Hepatocyte (in vitro differentiated cells): ENCODE results near the gene GRB10. TPM values are rescaled to one million over a fixed set of nuclear protein-coding genes. Genes with fewer than 3 reads are reported as not detected.
A peak's percentile ranks its signal among the peaks of the same experiment; 100 is the strongest.

ENCODE experiments used
- DNase-seq: peaks from one replicate; pipeline ENCODE4 v3.0.0-alpha.2; 2016; ENCODE audit warnings: low spot score
- H2AFZ ChIP-seq: fragments of 200-600 bp; sonication (generic); 2 replicates; pipeline ENCODE4 v1.6.0; 2016; ENCODE audit warnings: antibody characterized with exemption, mild to moderate bottlenecking
- H3K27ac ChIP-seq: fragments of 200-600 bp; sonication (generic); 2 replicates; pipeline ENCODE4 v1.5.1; 2016; ENCODE audit warnings: mild to moderate bottlenecking
- H3K27me3 ChIP-seq: fragments of 200-600 bp; sonication (generic); 2 replicates; pipeline ENCODE4 v1.6.1; 2016
- H3K36me3 ChIP-seq: fragments of 200-600 bp; sonication (generic); replicated peaks from 2 replicates; pipeline ENCODE4 v1.5.1; 2016; ENCODE audit warnings: low read depth; ENCODE audit not compliant: insufficient read depth
- H3K4me1 ChIP-seq: fragments of 200-600 bp; sonication (generic); 2 replicates; pipeline ENCODE4 v1.5.1; 2016; ENCODE audit warnings: mild to moderate bottlenecking, moderate library complexity; ENCODE audit not compliant: insufficient read depth
- H3K4me2 ChIP-seq: fragments of 200-600 bp; sonication (generic); 2 replicates; pipeline ENCODE4 v1.6.0; 2016
- H3K4me3 ChIP-seq: fragments of 200-600 bp; sonication (generic); 2 replicates; pipeline ENCODE4 v1.5.1; 2016; ENCODE audit warnings: mild to moderate bottlenecking
- H3K79me2 ChIP-seq: fragments of 200-600 bp; sonication (generic); 2 replicates; pipeline ENCODE4 v1.6.0; 2017; ENCODE audit warnings: mild to moderate bottlenecking
- H3K9me2 ChIP-seq: fragments of 200-600 bp; sonication (generic); replicated peaks from 2 replicates; pipeline ENCODE4 v1.6.0; 2017; ENCODE audit warnings: mild to moderate bottlenecking; ENCODE audit not compliant: insufficient read depth
- H3K9me3 ChIP-seq: fragments of 200-600 bp; sonication (generic); 2 replicates; pipeline ENCODE4 v1.5.1; 2016; ENCODE audit warnings: low read depth, mild to moderate bottlenecking
- H4K20me1 ChIP-seq: fragments of 200-600 bp; sonication (generic); 2 replicates; pipeline ENCODE4 v1.6.0; 2016; ENCODE audit warnings: mild to moderate bottlenecking; ENCODE audit not compliant: insufficient read depth, poor library complexity, severe bottlenecking
- CTCF ChIP-seq: fragments of 200-600 bp; sonication (generic); IDR thresholded peaks from 2 replicates; pipeline ENCODE4 v1.5.1; 2016; ENCODE audit warnings: antibody characterized with exemption, mild to moderate bottlenecking; ENCODE audit not compliant: poor library complexity
- EZH2 ChIP-seq: fragments of 200-600 bp; sonication (generic); IDR thresholded peaks from 2 replicates; pipeline ENCODE4 v1.6.1; 2016; ENCODE audit warnings: antibody characterized with exemption, mild to moderate bottlenecking, borderline replicate concordance
- EZH2phosphoT487 ChIP-seq: fragments of 200-600 bp; sonication (generic); IDR thresholded peaks from one replicate; pipeline ENCODE4 v1.6.1; 2018; ENCODE audit warnings: antibody characterized with exemption, mild to moderate bottlenecking, low read depth, moderate library complexity; ENCODE audit not compliant: unreplicated experiment, severe bottlenecking
- WGBS: methylation state at CpG from one replicate; pipeline ENCODE4 v1.1.6; 2016; ENCODE audit warnings: low lambda C conversion rate; ENCODE audit errors: missing lambda C conversion rate; 5-methylcytosine and 5-hydroxymethylcytosine counted together
- polyA plus RNA-seq: library from polyadenylated mRNA; unstranded; fragments of >200 nt; fragmentation: Nextera tagmentation; extraction: Ambion mirVana; gene quantifications from 2 replicates; pipeline ENCODE4 v1.2.1, GENCODE V29; 2016
- total RNA-seq: library from RNA; depleted of rRNA; stranded (reverse); fragments of >200 nt; gene quantifications from 2 replicates; pipeline ENCODE4 v1.2.3, GENCODE V29; 2014

The GRB10 gene
- total and polyA plus RNA-seq, 2 experiments from 2014 or later: 47.6 to 65.9 TPM

- Histone ChIP-seq H3K4me2 (no peak overlapping the region), H3K9me3 (no peaks in the 10 kb centered on the region), H3K9me2 (no peaks in the 10 kb centered on the region), H3K36me3 (no peaks in the 10 kb centered on the region), H3K4me1 (no peaks in the 10 kb centered on the region), H3K27me3 (no peaks in the 10 kb centered on the region), H3K79me2 (no peaks in the 10 kb centered on the region), H4K20me1 (no peaks in the 10 kb centered on the region), H2AFZ (no peak overlapping the region), H3K4me3 (no peak overlapping the region), H3K27ac (no peak overlapping the region)
- TF ChIP-seq CTCF (no peak), EZH2 (no peak), EZH2phosphoT487 (no peak)
- DNase-seq: no peak
- 87% methylated on average over 18 of the region's 18 CpGs for WGBS
These were observed 184.0 kb downstream of the GRB10 start for GRCh38 chr7:50598460-50599343.

GRCh38 chr7:50596484-50596883 lies 186.2 kb downstream of the GRB10 start:
- Histone ChIP-seq H3K4me1 (no peaks in the 10 kb centered on the region), H3K36me3 (no peaks in the 10 kb centered on the region), H2AFZ (no peak overlapping the region), H3K27ac (no peak overlapping the region), H4K20me1 (no peaks in the 10 kb centered on the region), H3K79me2 (no peaks in the 10 kb centered on the region), H3K27me3 (no peaks in the 10 kb centered on the region), H3K9me3 (no peaks in the 10 kb centered on the region), H3K4me2 (no peak overlapping the region), H3K4me3 (no peak overlapping the region), H3K9me2 (no peaks in the 10 kb centered on the region)
- 93% methylated on average over 4 of the region's 4 CpGs for WGBS
- no peak for DNase-seq
- TF ChIP-seq EZH2: no peak
- TF ChIP-seq EZH2phosphoT487: no peak
- no peak for TF ChIP-seq CTCF

DNA sequence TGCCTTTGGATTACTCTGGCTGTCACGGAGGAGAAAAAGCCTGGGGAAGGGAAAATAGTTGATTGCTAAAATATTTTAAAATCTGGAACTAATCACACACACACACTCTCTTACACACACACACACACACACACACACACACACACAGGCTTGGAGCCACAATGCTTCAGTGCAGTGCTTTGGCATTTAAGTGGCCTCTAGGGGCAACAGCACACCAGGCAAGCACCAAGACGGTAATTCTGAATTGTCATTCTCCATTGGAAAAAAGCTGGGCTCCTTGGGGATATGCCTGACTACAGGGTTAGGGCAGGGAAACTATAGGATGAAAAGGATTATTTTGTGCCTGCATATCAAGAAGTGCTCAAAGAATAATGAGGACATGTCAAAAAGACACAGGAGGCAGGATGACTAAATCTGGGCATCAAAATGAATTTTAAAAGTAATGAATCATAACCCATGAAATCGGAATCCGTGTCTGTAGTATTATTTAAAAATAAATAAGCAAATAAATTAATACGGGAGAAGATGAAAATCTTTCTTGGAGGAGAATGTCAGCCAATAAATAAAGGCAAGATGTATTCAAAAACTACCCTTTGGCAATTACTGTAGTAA lies 187.1 kb downstream of the GRB10 start:
- Histone ChIP-seq H3K36me3 (no peaks in the 10 kb centered on the region), H3K27ac (no peak overlapping the region), H3K4me3 (no peak overlapping the region), H3K9me2 (no peaks in the 10 kb centered on the region), H3K27me3 (no peaks in the 10 kb centered on the region), H3K79me2 (no peaks in the 10 kb centered on the region), H3K4me1 (no peaks in the 10 kb centered on the region), H2AFZ (no peak overlapping the region), H3K9me3 (no peaks in the 10 kb centered on the region), H3K4me2 (no peak overlapping the region), H4K20me1 (no peaks in the 10 kb centered on the region)
- TF ChIP-seq CTCF: peak; percentile 36
- no peak for TF ChIP-seq EZH2
- no peak for TF ChIP-seq EZH2phosphoT487
- 93% methylated on average over 5 of the region's 5 CpGs for WGBS
- peak; percentile 37 for DNase-seq
